ENCODE data around the gene NBAS. TPM values are rescaled to one million over a fixed set of nuclear protein-coding genes. Genes with fewer than 3 reads are reported as not detected.

Gene NBAS
- total RNA-seq, 2 experiments from 2014 or later: 24.3 to 25.5 TPM

DNA sequence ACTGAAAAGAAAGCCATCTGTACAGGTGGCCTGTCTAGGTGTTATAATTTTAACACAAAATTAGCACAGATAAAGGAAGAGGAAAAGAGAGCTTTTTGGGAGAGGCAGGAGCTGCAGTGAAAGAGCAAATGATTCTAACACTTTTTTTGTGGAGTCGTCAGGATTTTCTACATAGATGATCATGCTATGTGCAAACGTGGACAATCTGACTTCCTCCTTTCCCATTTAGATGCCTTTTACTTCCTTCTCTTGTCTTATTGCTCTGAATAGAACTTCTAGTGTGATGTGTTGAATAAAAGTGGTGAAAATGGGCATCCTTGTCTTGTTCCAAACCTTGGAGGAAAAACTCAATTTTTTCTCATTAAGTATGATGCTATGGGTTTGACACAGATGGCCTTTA lies 334.5 kb downstream of the NBAS start:
- TF ChIP-seq, protein P1, sequence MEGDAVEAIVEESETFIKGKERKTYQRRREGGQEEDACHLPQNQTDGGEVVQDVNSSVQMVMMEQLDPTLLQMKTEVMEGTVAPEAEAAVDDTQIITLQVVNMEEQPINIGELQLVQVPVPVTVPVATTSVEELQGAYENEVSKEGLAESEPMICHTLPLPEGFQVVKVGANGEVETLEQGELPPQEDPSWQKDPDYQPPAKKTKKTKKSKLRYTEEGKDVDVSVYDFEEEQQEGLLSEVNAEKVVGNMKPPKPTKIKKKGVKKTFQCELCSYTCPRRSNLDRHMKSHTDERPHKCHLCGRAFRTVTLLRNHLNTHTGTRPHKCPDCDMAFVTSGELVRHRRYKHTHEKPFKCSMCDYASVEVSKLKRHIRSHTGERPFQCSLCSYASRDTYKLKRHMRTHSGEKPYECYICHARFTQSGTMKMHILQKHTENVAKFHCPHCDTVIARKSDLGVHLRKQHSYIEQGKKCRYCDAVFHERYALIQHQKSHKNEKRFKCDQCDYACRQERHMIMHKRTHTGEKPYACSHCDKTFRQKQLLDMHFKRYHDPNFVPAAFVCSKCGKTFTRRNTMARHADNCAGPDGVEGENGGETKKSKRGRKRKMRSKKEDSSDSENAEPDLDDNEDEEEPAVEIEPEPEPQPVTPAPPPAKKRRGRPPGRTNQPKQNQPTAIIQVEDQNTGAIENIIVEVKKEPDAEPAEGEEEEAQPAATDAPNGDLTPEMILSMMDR (IDR thresholded peaks at IDR 0.05): no peak
- H3K36me3 Mint-ChIP-seq (ENCODE audit: low read depth): peaks cover 85% of the 10 kb centered on the region

DNA sequence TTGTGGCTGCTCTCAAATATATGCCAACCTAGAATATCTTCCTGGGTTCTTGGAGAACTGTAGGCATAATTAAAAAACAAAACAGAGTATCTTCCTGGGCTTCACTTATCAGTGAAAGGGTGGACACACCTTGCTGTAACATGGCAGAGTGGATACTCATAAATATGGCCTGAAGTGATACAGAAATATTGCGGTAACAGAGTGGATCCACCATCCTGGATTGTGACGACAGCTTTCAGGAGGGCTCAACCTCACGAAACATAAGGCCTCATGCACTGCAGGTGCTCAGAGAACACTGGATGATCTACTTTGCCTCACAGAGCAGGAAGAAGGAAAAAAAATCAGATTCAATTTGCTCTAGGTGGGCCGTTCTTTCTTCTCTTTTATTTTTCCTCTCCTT lies 336.0 kb downstream of the NBAS start:
- DNase-seq: no peak
- Histone ChIP-seq H3K36me3 (ENCODE audit: insufficient read depth, low read length) (peaks cover 10% of the 10 kb centered on the region), H3K9me3 (ENCODE audit: control insufficient read depth in 1 of 2, insufficient read depth in 1 of 2, low read length in 2 of 2) (no peaks in the 10 kb centered on the region), H3K27me3 (ENCODE audit: control insufficient read depth in 1 of 2, insufficient read depth in 2 of 2, low read length in 2 of 2) (no peaks in the 10 kb centered on the region), H3K4me1 (ENCODE audit: insufficient read depth, low read length) (no peaks in the 10 kb centered on the region), H3K27ac (ENCODE audit: low read depth in 1 of 2, low read length in 2 of 2) (no peak overlapping the region), H3K4me3 (ENCODE audit: low read length) (no peak overlapping the region)
- H3K27me3 Mint-ChIP-seq: no peaks in the 10 kb centered on the region
- ChIA-PET CTCF (no interaction called here), POLR2A (no interaction called here)
- TF ChIP-seq, protein P1 (IDR thresholded peaks at IDR 0.05): no peak
- H3K27ac Mint-ChIP-seq: no peak overlapping the region
- H3K9me3 Mint-ChIP-seq: no peaks in the 10 kb centered on the region
- no peak overlapping the region for H3K4me3 Mint-ChIP-seq
- intact Hi-C loops (cut with DNase I, micrococcal nuclease): no loop called here
- H3K36me3 Mint-ChIP-seq (ENCODE audit: low read depth): peaks cover 81% of the 10 kb centered on the region
- no peak for ATAC-seq (ENCODE audit: poor library complexity)
- no peaks in the 10 kb centered on the region for H3K4me1 Mint-ChIP-seq (ENCODE audit: low read depth)

More for the DNA sequence above, 334.5 kb downstream of the NBAS start:
- H3K27me3 Mint-ChIP-seq: no peaks in the 10 kb centered on the region
- no peaks in the 10 kb centered on the region for H3K9me3 Mint-ChIP-seq
- Histone ChIP-seq H3K27ac (ENCODE audit: low read depth in 1 of 2, low read length in 2 of 2) (no peak overlapping the region), H3K36me3 (ENCODE audit: insufficient read depth, low read length) (peaks cover 10% of the 10 kb centered on the region), H3K4me1 (ENCODE audit: insufficient read depth, low read length) (no peaks in the 10 kb centered on the region), H3K9me3 (ENCODE audit: control insufficient read depth in 1 of 2, insufficient read depth in 1 of 2, low read length in 2 of 2) (no peaks in the 10 kb centered on the region), H3K4me3 (ENCODE audit: low read length) (no peak overlapping the region), H3K27me3 (ENCODE audit: control insufficient read depth in 1 of 2, insufficient read depth in 2 of 2, low read length in 2 of 2) (no peaks in the 10 kb centered on the region)
- H3K27ac Mint-ChIP-seq: no peak overlapping the region
- ATAC-seq (ENCODE audit: poor library complexity): no peak
- H3K4me1 Mint-ChIP-seq (ENCODE audit: low read depth): no peaks in the 10 kb centered on the region
- intact Hi-C loops (cut with DNase I, micrococcal nuclease): no loop called here
- POLR2A ChIA-PET: no interaction called here
- DNase-seq: no peak
- CTCF ChIA-PET: no interaction called here
- H3K4me3 Mint-ChIP-seq: no peak overlapping the region

DNA sequence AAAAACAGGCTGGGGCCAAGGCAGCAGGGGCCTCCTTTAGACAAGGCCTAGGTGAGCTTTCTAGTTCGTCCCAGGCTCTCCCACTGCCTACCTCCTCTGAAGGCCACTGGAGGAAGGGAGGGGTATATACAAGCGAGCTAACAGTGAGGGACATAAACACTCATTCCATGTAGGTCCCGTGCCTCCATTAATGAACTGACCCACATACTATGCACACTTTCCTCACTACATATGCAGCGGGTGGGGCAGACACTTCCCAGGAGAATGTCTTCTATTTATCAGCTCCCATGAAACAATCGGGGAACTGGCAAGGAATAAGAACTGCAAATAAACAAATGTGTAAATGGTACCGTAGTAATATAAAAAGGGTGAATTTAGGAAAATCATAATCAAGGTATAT lies 336.5 kb downstream of the NBAS start:
- Histone ChIP-seq H3K4me1 (ENCODE audit: insufficient read depth, low read length) (no peaks in the 10 kb centered on the region), H3K27me3 (ENCODE audit: control insufficient read depth in 1 of 2, insufficient read depth in 2 of 2, low read length in 2 of 2) (no peaks in the 10 kb centered on the region), H3K27ac (ENCODE audit: low read depth in 1 of 2, low read length in 2 of 2) (no peak overlapping the region), H3K9me3 (ENCODE audit: control insufficient read depth in 1 of 2, insufficient read depth in 1 of 2, low read length in 2 of 2) (no peaks in the 10 kb centered on the region), H3K4me3 (ENCODE audit: low read length) (no peak overlapping the region), H3K36me3 (ENCODE audit: insufficient read depth, low read length) (peaks cover 10% of the 10 kb centered on the region)
- Mint-ChIP-seq H3K4me3 (no peak overlapping the region), H3K27ac (no peak overlapping the region), H3K36me3 (ENCODE audit: low read depth) (peaks cover 76% of the 10 kb centered on the region), H3K9me3 (no peaks in the 10 kb centered on the region), H3K4me1 (ENCODE audit: low read depth) (no peaks in the 10 kb centered on the region), H3K27me3 (no peaks in the 10 kb centered on the region)
- ATAC-seq (ENCODE audit: poor library complexity) (no peak), DNase-seq (no peak)
- ChIA-PET POLR2A (no interaction called here), CTCF (no interaction called here)
- TF ChIP-seq, protein P1 (IDR thresholded peaks at IDR 0.05): no peak
- intact Hi-C loops (cut with DNase I, micrococcal nuclease): no loop called here

Measured in CD4-positive, alpha-beta T cell (primary cell).